HG03064 (cell line): Measurements from ENCODE around the gene GMDS.

Source experiments
- ATAC-seq: cut with Tn5 transposase; IDR thresholded peaks from one replicate; pipeline ENCODE4 v1.9.1; 2021; ENCODE audit warnings: low read depth; ENCODE audit not compliant: unreplicated experiment

The GMDS gene

GRCh38 chr6:1615151-1615852 is 630.1 kb downstream of the GMDS start:
- no peak for ATAC-seq

- ATAC-seq = no peak
Observed at GRCh38 chr6:1614448-1615150, 630.8 kb downstream of the GMDS start.

- ATAC-seq = no peak
Observed at GRCh38 chr6:1613688-1614447, 631.5 kb downstream of the GMDS start.

GRCh38 chr6:1613346-1613687 is 632.1 kb downstream of the GMDS start:
- no peak for ATAC-seq

- no peak for ATAC-seq
Observed at GRCh38 chr6:1612974-1613306, 632.5 kb downstream of the GMDS start.

- no peak for ATAC-seq
Observed at GRCh38 chr6:1612299-1612973, 633.0 kb downstream of the GMDS start.

GRCh38 chr6:1611572-1612298 is 633.7 kb downstream of the GMDS start:
- ATAC-seq = no peak

- ATAC-seq = no peak
Observed at GRCh38 chr6:1611322-1611571, 634.2 kb downstream of the GMDS start.

GRCh38 chr6:1610497-1611321 is 634.7 kb downstream of the GMDS start:
- ATAC-seq = no peak

GRCh38 chr6:1609648-1610496 is 635.5 kb downstream of the GMDS start, which contains the start of gene FOXC1:
TSS of gene FOXC1 (plus strand) at chr6:1609915. CDS start at chr6:1610446, 531 bp downstream.
- peak; percentile 64 for ATAC-seq

GRCh38 chr6:1609041-1609647 is 636.3 kb downstream of the GMDS start:
- ATAC-seq = no peak

GRCh38 chr6:1608222-1609040 is 637.0 kb downstream of the GMDS start:
- ATAC-seq = no peak

- ATAC-seq = no peak
Observed at GRCh38 chr6:1607516-1608221, 637.7 kb downstream of the GMDS start.

- no peak for ATAC-seq
Observed at GRCh38 chr6:1606780-1607515, 638.5 kb downstream of the GMDS start.

GRCh38 chr6:1605893-1606779 is 639.3 kb downstream of the GMDS start:
- no peak for ATAC-seq
